Inflammatory macrophage treated with lipopolysaccharide for 4 hours (primary cell): ENCODE measurements around the gene ACTN4.

Source experiments
- DNase-seq: peaks from one replicate; pipeline ENCODE4 v3.0.0-alpha.2; 2020

The ACTN4 gene

GRCh38 chr19:38774181-38774950, 126.9 kb downstream of the ACTN4 start:
- no peak for DNase-seq

GRCh38 chr19:38778733-38779132, 131.3 kb downstream of the ACTN4 start:
- no peak for DNase-seq

GRCh38 chr19:38780443-38780842, 133.0 kb downstream of the ACTN4 start:
- no peak for DNase-seq

- no peak for DNase-seq
Observed at GRCh38 chr19:38781058-38781457, 133.6 kb downstream of the ACTN4 start.
